GM12864 (cell line): Measurements from ENCODE around the gene BMP6.

ENCODE experiments used
- DNase-seq: peaks from one replicate; pipeline ENCODE4 v3.0.0-alpha.2; 2011; ENCODE audit warnings: low read depth
- H3K4me3 ChIP-seq: 2 replicates; pipeline ENCODE4 v1.5.1; 2011; ENCODE audit warnings: mild to moderate bottlenecking, low read depth, low read length, control low read depth
- TF ChIP-seq, protein P1 (sequence below): IDR thresholded peaks from 2 replicates; pipeline ENCODE4 v1.5.1; 2011; ENCODE audit warnings: low read depth, mild to moderate bottlenecking, moderate library complexity, low read length, control low read depth, inconsistent platforms; ENCODE audit errors: missing control alignments

BMP6 gene

DNA sequence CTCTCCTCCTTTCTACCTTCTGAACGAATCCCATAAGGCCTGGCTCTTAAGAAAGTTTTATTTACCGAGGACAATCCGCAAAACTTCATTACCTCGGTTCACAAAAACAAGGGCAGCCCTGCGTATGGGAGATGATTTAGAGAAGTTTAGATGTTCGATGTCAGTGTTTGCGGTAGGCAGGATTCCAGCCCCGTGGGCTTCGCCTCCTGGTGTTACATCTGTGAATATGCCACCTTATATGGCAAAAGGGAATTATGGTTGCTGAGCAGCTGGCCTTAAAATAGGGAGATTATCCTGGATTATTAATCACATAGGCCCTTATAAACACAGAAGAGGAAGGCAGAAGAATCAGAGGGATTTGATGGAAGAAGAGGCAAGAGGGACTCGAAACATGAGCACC, 21.1 kb downstream of the BMP6 start:
- DNase-seq: no peak

DNA sequence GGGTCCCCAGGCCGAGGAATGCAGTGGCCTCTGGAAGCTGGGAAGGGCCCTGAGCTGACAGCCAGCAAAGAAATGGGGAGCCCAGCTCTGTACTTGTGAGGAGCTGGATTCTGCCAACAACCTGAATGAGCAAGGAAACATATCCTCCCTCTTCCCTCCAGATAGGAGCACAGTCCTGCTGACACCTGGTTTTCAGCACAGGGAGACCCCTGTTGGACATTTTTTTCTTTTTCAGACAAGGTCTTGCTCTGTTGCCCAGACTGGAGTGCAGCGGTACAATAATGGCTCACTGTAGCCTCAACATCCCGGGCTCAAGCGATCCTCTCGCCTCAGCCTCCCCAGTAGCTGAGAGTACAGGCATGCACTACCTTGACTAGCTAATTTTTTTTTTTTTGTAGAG, 21.5 kb downstream of the BMP6 start:
- DNase-seq: no peak
- H3K4me3 ChIP-seq: no peak overlapping the region
- TF ChIP-seq, protein P1, sequence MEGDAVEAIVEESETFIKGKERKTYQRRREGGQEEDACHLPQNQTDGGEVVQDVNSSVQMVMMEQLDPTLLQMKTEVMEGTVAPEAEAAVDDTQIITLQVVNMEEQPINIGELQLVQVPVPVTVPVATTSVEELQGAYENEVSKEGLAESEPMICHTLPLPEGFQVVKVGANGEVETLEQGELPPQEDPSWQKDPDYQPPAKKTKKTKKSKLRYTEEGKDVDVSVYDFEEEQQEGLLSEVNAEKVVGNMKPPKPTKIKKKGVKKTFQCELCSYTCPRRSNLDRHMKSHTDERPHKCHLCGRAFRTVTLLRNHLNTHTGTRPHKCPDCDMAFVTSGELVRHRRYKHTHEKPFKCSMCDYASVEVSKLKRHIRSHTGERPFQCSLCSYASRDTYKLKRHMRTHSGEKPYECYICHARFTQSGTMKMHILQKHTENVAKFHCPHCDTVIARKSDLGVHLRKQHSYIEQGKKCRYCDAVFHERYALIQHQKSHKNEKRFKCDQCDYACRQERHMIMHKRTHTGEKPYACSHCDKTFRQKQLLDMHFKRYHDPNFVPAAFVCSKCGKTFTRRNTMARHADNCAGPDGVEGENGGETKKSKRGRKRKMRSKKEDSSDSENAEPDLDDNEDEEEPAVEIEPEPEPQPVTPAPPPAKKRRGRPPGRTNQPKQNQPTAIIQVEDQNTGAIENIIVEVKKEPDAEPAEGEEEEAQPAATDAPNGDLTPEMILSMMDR: no peak

More for the DNA sequence above, 21.1 kb downstream of the BMP6 start:
- no peak overlapping the region for H3K4me3 ChIP-seq
- TF ChIP-seq, protein P1: no peak

DNA sequence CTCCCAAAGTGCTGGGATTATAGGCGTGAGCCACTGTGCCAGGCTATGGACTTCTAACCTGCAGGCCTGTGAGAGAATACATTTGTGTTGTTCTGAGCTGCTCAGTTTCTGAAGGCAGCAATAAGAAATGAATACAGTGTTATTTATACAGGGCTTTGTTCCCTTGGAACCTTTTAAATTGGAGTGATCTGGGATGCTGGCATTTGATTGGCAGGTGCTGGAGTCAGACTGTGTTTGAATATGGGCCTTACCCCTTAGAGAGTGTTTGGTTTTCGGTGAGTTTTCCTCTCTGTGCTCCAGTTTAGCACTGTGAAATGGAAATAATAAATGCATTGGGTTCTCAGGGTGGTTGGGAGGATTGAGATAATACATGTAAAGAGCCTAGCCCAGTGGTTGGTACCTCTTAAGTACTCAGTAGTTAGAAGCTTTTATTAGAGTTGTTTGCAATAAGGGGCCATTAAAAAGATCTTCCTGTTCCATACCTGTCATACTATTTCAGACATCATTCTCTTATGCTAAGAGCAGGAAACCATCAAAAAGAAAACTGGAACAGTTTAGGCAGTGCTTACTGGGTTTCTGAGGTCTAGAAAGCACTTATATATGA, 22.1 kb downstream of the BMP6 start:
- H3K4me3 ChIP-seq: no peak overlapping the region
- TF ChIP-seq, protein P1: no peak
- DNase-seq: no peak

DNA sequence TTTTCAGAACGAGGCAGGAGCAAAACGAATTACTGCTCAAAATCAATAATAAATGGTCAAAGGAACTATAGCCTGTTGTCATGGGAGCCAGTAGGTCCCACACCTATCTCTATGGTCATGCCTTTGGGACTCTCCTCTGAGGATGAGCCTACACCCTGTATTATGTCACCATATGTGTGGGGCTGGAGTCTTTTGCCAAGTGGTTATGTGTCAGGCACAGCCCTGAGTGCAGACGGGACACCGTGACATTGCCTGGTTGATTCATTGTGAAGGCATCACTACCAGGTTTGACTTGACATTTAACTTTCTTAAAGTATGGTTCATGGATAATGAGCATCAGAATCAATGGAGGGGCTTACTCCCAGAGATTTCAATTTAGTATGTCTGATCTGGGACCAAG, 23.6 kb downstream of the BMP6 start:
- no peak overlapping the region for H3K4me3 ChIP-seq
- TF ChIP-seq, protein P1: no peak
- DNase-seq: no peak

DNA sequence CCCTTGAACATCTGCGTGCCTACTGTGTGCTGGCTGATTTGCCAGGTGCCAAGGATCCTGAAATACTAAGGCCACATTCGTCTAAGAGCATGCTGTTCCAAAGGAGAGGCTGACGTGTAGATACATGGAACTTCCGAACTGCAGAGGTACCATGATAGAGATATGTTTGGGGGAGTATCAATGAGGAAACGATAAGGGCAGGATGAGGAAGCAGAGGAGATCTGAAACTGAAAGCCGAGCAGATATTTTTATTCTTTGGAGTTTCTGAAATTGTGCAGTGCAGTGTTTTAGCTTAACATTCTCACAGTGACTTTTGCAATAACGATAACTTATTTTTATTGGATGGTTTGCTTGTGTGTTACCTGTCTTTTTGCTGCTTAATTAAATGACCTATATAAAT, 24.3 kb downstream of the BMP6 start:
- TF ChIP-seq, protein P1: no peak
- no peak overlapping the region for H3K4me3 ChIP-seq
- DNase-seq: no peak

DNA sequence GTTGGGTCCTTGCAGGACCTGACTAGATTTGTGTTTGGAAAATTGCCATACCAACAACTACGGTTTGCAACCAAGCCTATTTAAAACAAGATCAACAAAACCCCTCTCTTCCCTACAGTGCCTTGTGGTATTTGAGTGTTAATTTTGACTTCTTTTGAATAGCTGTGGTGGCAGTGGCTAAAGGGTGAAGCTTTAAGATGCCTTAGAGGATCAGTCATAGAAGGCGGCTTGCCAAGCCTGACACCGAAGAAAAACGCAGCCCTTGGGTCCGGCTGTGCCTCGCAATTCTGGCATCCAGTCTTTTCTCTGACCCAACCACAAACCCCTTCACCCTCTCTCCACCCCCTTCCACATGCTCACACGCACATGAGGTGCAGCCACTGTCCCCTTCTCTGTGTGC, 32.6 kb downstream of the BMP6 start:
- H3K4me3 ChIP-seq: no peak overlapping the region
- TF ChIP-seq, protein P1: no peak
- DNase-seq: no peak

DNA sequence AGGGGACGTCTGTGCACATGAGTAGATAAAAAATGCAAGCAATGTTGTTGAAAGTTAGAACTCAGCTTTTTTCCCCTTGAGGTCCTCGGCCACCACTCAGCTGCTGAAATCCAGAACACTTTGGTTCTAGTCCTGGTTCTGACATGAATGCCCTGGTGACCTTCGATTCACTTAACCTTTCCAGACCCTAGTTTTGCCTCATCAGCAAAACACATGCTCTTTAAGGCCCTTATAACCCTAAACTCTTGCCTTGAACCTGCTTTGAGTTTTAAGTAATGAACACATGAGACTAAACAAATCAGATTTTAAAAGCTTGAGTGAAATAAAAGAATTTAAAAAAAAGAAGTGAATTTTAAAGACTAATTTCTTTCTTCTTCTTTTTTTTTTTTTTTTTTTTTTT, 33.4 kb downstream of the BMP6 start:
- TF ChIP-seq, protein P1: no peak
- H3K4me3 ChIP-seq: no peak overlapping the region
- DNase-seq: no peak
